Colonic mucosa (tissue), 4 donors: Measurements from ENCODE around the gene FILIP1. TPM values are rescaled to one million over a fixed set of nuclear protein-coding genes. Genes with fewer than 3 reads are reported as not detected.
A peak's percentile ranks its signal among the peaks of the same experiment; 100 is the strongest.

Experiments
- DNase-seq: peaks from one replicate; pipeline ENCODE4 v3.0.0-alpha.2; 2020
- H3K27ac ChIP-seq: fragments of 200-600 bp; one replicate; pipeline ENCODE4 v1.8.0; 2021
- H3K27me3 ChIP-seq: fragments of 200-600 bp; one replicate; pipeline ENCODE4 v1.8.0; 2021
- H3K36me3 ChIP-seq: fragments of 200-600 bp; one replicate; pipeline ENCODE4 v1.8.0; 2021
- H3K4me1 ChIP-seq: fragments of 200-600 bp; one replicate; pipeline ENCODE4 v1.8.0; 2021; ENCODE audit warnings: mild to moderate bottlenecking
- H3K4me3 ChIP-seq: fragments of 200-600 bp; one replicate; pipeline ENCODE4 v1.8.0; 2021
- H3K9ac ChIP-seq, 2 donors: one replicate each; pipeline ENCODE4 v1.7.0; 2013; ENCODE audit warnings: control low read depth in 2 of 2, low read depth in 2 of 2, low read length in 2 of 2
- H3K9me3 ChIP-seq: fragments of 200-600 bp; one replicate; pipeline ENCODE4 v1.8.0; 2021
- CTCF ChIP-seq: fragments of 200-600 bp; IDR thresholded peaks from one replicate; pipeline ENCODE4 v1.8.0; 2022; ENCODE audit warnings: antibody characterized with exemption, mild to moderate bottlenecking
- intact Hi-C: fragments of 100-400 bp; cut with DNase I; formaldehyde crosslinking; loops from one replicate; pipeline ENCODE4 v1.14.1; 2022
- total RNA-seq, 2 donors: library from RNA; stranded (reverse); fragmentation: NEBNext Ultra II Directional in 1 of 2; extraction: Animal tissue kit (Norgen Biotek cat#: 25700) in 1 of 2; gene quantifications; one replicate each; pipeline ENCODE4 v1.2.1, GENCODE V29; 2021
- donor health status: healthy.
- donor health status: DM: no; HTN: no; CAD: no.
- donor health status: DM: no; HTN: no; CAD: no.

FILIP1 gene
- total RNA-seq, 2 donors from 2014 or later: 0.57 to 6.5 TPM

DNA sequence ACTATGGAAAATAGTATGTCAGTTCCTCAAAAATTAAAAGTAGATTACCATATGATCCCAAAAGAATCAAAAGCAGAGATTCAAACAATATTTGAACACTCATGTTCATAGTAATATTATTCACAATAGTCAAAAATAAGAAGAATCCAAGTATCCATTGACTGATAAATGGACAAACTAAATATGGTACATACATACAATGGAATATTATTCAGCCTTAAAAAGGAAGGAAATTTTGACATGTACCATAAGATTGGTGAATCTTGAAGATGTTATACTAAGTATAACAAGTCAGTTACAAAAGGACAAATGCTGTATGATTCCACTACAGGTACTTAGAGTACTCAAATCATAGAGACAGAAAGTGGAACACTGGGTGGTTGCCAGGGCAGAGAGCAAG lies 120.7 kb downstream of the FILIP1 start:
- Histone ChIP-seq H3K27me3 (no peaks in the 10 kb centered on the region), H3K4me3 (no peak overlapping the region), H3K27ac (no peak overlapping the region), H3K9me3 (no peaks in the 10 kb centered on the region), H3K4me1 (no peaks in the 10 kb centered on the region), H3K36me3 (no peaks in the 10 kb centered on the region), H3K9ac (no peak overlapping the region)
- no peak for TF ChIP-seq CTCF
- no peak for DNase-seq
- intact Hi-C loops: no loop called here

- no peaks in the 10 kb centered on the region for H3K36me3 ChIP-seq
- H3K27ac ChIP-seq: no peak overlapping the region
- DNase-seq: no peak
- intact Hi-C loops: no loop called here
- no peaks in the 10 kb centered on the region for H3K27me3 ChIP-seq
- no peak for TF ChIP-seq CTCF
- H3K4me1 ChIP-seq: no peaks in the 10 kb centered on the region
- H3K9ac ChIP-seq: no peak overlapping the region
- H3K4me3 ChIP-seq: no peak overlapping the region
- H3K9me3 ChIP-seq: no peaks in the 10 kb centered on the region
Measured at GRCh38 chr6:75370011-75370410, 123.6 kb downstream of the FILIP1 start.

GRCh38 chr6:75368864-75369402 lies 124.7 kb downstream of the FILIP1 start:
- intact Hi-C loops: loop anchor here (5.0 kb wide), 1 partner anchor 153 kb away; no protein-coding TSS in a partner anchor
- Histone ChIP-seq H3K4me1 (no peaks in the 10 kb centered on the region), H3K27me3 (no peaks in the 10 kb centered on the region), H3K4me3 (no peak overlapping the region), H3K36me3 (no peaks in the 10 kb centered on the region), H3K27ac (no peak overlapping the region), H3K9ac (no peak overlapping the region), H3K9me3 (no peaks in the 10 kb centered on the region)
- TF ChIP-seq CTCF: no peak
- DNase-seq: no peak

DNA sequence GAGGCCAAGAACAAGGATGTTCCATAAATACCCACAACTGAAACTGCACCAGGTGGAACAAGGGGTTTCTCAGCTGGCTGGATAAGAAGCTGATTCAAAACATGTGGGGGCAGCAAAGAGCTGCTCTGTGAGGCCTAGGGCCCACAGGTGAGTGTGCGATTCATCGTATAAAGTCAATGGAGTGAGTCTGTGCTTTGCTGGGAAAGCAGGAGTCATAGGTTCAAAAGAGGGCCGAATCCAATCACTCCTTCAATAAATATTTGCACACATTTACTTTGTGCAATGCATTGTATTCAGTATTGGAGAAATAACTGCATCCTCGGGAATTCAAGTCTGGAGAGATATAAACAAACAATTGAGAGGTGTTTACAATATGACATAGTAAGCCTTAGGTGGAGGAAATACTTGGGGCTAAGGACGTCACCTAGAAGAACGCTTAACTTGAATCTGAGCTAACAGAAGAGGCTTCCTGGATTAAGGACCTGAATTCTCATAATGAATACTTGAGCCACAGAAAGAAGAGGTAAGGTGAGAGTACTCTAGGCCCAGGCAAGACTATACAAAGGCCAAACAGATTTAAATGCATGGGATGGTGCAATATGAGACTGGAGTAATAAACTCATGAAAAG lies 125.3 kb downstream of the FILIP1 start:
- Histone ChIP-seq H3K9me3 (no peaks in the 10 kb centered on the region), H3K4me1 (no peaks in the 10 kb centered on the region), H3K27me3 (no peaks in the 10 kb centered on the region), H3K9ac (no peak overlapping the region), H3K27ac (no peak overlapping the region), H3K36me3 (no peaks in the 10 kb centered on the region), H3K4me3 (no peak overlapping the region)
- peak; percentile 29 for DNase-seq
- intact Hi-C loops: loop anchor here (5.0 kb wide), 1 partner anchor 154 kb away; no protein-coding TSS in a partner anchor
- TF ChIP-seq CTCF: no peak

- intact Hi-C loops: no loop called here
- Histone ChIP-seq H3K9ac (no peak overlapping the region), H3K4me3 (no peak overlapping the region), H3K36me3 (no peaks in the 10 kb centered on the region), H3K27ac (no peak overlapping the region), H3K9me3 (no peaks in the 10 kb centered on the region), H3K4me1 (no peaks in the 10 kb centered on the region), H3K27me3 (no peaks in the 10 kb centered on the region)
- no peak for DNase-seq
- no peak for TF ChIP-seq CTCF
Measured at GRCh38 chr6:75363304-75363703, 130.3 kb downstream of the FILIP1 start.
